WTC11 (cell line): ENCODE data around the gene MXD3.

ENCODE experiments used
- ATF2 ChIP-seq: sonication (generic); formaldehyde crosslinking; IDR thresholded peaks from 2 replicates; pipeline ENCODE4 v1.8.1; 2022; ENCODE audit warnings: low read depth, missing genetic modification reagents, borderline replicate concordance
- CTCF ChIP-seq: fragments of 200-600 bp; IDR thresholded peaks from 2 replicates; pipeline ENCODE4 v1.8.0; 2022; ENCODE audit warnings: antibody characterized with exemption
- JUN ChIP-seq: sonication (generic); formaldehyde crosslinking; IDR thresholded peaks from 2 replicates; pipeline ENCODE4 v1.8.0; 2023; ENCODE audit warnings: mild to moderate bottlenecking, missing genetic modification reagents
- NR3C1 ChIP-seq: sonication (generic); formaldehyde crosslinking; conservative IDR thresholded peaks from 2 replicates; pipeline ENCODE4 v1.8.1; 2023; ENCODE audit warnings: low read depth, mild to moderate bottlenecking, missing genetic modification reagents
- USF1 ChIP-seq: sonication (generic); formaldehyde crosslinking; IDR thresholded peaks from 2 replicates; pipeline ENCODE4 v1.8.0; 2022; ENCODE audit warnings: mild to moderate bottlenecking, missing genetic modification reagents

- TF ChIP-seq CTCF (no peak), NR3C1 (CRISPR knock-in tag) (no peak), USF1 (CRISPR knock-in tag) (no peak), ATF2 (CRISPR knock-in tag) (no peak), JUN (CRISPR knock-in tag) (no peak)
Measured at GRCh38 chr5:177359451-177359851, 47.8 kb upstream of the MXD3 start.
